ENCODE data around the gene UBASH3B.
"Not testable (repeated sequence)": the region's sequence is repeated elsewhere in the genome, so short reads cannot be mapped to it uniquely, and the experiment has no call there.

Gene UBASH3B

DNA sequence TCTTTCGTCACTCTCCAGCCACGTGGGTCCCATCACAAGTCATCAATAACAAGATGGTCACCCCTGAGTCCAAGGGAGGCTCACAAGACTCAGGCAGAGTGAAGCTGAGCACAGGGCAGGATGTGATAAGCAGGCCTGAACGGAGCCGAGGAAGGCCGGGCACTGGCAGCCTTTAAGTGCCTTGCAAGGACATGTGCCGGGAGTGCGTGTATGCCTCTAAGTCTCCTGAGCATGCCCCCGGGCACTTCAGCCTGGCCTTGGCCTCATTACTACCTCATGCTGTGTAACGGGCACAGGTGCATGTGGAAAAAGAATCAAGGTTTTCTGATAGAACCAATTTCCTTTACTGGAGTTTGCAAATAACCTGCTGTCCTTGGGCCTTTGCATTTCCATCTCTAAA lies 55.8 kb downstream of the UBASH3B start:
- DNase-seq: no peak

DNA sequence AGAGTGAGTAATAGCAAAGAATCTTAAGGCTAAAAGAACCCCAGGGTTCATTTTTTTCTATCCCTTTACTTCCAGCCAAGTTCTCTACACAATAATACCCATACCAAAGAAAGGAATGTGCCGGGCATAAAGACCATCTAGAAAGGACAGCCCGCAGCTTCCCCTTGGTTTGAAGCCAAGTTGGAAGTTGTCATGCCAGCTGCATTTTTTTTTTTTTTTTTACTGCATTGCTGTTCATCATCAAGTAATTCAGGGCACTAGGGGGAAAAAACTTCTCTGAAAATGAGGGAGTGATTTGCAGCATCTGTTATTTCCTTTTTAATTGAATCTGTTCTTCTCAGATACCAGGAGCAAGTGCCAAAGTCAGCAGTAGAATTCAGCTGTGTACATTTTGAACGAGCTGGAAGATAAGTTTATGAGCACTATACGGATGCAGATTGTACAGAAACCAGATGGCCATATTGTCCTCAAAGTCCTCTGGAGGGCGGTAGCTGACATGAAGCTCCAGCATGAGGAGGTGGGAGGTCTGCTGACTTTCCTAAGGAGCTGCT lies 56.4 kb downstream of the UBASH3B start:
- DNase-seq: no peak

DNA sequence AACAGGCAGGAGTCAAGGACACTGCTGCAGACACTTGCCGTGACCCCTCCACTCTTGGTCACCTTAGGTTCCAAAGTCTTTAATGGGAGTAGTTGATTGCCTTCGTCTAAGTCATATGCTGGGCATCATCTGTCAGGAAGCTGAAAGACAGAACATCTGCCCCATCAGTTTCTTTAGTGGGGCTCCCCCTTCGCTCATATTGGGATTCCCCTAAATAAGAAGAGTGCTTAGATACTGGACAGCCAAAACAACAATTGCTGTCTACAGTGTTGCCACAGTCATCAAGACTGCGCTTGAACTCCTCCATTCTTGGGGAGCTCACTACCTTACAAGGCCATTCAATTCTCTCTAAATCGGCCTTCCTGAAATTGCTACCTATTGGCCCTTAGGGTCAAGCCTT lies 58.5 kb downstream of the UBASH3B start:
- no peak for DNase-seq

DNA sequence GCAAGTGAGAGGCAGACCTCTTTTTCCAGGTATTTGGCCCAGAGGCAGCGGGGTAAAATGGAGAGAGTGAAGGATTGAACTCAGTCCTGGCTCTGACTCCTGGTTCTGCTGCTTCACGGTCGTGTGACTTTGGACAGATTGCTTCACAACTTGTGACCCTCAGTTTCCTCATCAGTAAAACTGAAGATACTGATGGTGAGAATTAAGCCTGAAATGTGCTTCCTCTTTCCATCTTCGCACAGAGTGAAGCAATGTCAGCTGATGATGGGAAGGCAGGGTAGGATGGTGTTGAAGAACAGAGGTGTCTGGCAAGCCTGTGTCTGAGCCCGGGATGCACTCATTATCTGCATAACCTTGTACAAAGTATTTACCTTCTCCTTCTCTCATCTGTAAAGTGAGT lies 59.0 kb downstream of the UBASH3B start:
- no peak for DNase-seq

DNA sequence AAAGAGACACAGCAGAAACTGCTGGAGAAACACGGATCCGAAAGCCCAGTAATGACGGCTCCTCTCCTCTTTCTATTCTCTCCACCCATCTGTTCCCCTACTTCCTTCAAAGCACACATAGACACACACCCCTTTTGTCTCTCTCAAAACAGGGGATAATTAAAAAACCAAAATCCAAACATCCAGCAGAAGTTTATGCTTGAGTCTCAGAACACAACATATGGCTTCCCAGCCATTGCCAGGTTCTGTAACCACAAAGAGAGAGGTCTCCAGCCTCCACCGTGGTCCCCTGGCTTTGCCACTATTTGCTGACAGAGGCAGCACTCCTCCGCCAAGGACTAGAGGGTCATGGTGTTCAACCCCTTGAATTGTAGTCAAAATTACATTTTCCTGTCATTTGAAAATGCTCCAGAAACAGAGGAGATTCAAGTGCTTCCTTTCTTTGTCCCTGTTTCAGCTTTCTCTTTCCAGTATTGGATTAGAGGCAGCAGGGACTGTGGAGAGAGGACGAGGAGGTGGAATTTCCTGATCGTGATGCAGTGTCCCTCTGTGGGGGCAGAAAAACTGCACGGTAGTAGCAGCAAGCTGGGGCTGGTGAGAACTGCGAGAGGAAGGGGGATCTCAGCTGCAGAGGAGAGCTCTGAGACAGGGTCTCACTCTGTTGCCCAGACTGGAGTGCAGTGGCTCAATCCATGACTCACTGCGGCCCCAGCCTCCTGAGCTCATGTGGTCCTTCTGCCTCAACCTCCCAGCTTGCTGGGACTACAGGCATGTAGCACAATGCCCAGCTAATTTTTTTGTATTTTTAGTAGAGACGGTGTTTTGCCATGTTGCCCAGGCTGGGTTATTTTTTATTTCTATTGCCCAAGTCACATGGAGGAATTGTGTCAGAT lies 60.3 kb downstream of the UBASH3B start:
- DNase-seq: no peak

DNA sequence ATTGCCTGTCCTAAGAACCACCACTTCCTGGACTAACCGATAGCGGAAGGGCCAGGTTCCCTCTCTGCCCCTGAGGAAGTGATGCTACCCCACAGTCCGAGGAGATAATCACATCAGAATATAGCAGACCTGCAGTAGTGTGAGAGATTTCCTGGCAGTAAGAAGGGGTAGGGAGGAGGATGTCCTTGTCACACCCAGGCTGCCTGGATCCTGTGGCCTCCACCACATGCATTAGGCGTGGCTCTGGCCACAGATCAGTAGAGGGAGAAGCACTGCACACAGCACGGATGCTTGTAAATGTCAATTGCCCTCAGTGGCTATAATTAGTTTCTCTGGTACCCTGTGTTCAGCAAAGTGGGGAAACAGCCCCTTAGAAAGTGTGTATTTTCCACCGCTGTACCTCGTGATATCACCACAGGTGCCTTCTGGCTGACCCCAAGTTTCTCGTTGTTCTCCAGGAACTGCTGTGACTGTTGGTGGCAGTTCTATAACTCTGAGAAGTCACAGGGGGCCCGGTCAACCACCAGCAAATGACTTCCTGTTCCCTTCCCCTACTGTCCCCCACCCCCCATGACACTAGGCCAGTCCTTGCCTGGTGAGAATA lies 61.8 kb downstream of the UBASH3B start:
- DNase-seq: no peak

DNA sequence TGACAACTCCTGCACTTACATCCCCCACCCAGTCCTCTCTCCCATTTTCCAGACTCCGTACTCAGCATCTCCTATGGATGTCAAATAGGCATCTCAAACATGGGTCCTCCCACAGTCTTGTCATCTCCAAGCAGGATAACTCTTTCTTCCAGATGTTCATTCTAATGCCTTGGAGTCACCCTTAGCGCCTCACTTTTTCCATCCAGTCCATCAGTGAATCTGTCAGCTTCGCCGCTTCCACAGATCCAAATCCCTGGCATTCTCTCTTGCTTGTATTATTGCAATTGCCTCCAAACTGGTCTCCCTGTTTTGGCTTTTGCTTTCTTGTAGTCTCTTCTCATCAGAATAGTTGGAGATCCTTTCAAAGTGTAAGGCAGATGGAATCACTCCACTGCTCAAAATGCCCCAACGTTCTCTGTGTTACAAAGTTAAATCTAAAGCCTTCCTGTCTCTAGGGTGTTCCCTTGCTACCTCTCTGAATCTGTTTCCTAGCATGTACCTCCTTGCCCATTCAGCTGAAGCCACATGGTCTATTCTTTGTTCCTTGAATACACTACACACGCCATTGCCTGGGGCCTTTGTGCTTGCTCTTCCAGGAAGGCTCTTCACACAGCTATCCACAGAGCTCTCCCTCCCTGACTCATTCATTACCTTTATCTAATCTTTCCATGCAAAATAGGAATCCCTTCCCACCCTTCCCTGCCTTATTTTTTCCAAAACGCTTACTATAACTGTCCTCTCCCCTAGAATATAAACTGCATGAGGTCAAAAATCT lies 64.8 kb downstream of the UBASH3B start:
- DNase-seq: no peak

DNA sequence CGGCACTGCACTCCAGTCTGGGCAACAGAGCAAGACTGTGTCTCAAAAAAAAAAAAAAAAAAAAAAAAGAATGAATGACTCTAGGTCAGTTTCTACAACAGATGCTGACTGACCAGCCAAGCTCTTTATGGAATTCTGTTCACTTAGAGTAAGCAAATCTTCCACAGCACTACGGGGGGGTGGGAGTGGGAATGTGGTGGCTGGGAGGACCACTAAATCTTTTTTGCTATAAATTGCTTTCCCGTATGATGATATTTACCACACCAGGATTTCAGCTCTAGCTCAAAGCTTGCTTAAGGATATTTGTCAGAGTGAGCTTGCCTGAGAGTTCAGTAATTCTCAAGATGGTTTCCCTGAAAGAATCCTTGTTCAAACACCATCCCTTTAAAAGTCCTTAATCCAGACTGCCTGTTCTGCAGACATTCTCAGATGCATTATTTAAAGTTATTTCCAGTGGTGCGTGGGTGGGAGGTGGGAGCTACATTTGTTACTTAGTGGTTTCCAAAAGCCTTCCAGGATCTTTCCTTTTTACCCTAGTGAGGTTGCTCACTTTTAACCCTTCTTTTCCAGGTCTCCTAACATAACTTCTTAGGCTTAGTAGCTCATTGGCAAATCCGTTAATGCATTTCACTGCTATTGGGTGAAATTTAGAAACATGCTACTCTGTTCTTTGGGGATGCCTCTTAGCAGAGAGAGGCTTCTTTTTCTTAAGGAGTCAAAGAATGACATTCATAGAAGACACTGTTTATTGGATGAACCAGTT lies 65.9 kb downstream of the UBASH3B start:
- DNase-seq: no peak

DNA sequence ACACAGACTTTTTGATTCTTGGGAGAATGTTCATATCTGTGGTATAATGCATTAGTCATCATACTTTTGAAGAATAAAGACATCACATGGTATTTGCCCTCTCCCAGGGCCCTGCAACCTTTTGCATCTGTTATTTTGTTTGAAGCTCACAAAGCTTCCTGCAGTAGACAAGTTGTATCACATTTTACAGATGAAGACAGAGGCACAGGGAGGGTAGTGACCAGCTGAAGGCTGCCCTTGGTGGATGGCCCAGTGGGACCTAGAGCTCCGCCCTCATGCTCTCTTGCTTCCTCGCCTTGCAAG lies 66.4 kb downstream of the UBASH3B start:
- no peak for DNase-seq

DNA sequence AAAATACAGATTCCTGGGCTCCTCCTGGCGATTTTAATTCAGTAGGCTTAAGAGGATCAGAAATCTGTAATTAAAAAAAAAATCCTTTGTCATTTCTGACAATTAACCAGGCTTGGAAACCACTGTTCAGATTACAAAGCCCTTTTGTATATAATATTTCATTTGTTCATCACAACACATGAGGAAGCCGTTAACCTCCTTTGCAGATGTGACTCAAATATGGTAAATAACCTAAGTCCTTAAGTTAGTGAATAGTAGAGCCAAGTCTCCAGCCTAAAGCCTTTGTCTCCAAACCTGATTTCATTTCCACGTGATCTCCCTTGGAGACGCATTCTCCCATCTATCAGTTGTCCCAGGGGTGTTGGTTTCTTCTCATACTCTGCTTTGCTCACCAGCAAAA lies 67.6 kb downstream of the UBASH3B start:
- DNase-seq: no peak

DNA sequence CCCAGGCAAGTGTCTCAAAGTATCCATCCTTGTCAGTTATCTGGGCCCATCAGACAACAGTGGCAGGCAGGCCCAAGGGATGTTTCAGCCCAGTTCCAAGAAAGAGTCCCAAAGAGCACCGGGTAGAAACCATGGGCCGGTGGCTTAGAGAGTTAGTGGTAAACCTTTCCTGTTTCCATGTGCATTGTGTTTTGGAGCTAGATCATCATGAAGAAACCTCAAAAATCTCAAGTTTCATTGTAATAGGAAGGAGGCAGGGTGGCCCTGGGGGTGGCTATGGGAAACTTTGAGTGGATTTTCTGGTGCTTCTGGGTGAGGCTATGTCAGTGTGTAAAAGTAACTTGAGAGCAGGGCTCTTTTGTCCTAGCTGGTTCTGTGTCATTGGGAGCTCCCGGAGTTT lies 68.1 kb downstream of the UBASH3B start:
- no peak for DNase-seq

DNA sequence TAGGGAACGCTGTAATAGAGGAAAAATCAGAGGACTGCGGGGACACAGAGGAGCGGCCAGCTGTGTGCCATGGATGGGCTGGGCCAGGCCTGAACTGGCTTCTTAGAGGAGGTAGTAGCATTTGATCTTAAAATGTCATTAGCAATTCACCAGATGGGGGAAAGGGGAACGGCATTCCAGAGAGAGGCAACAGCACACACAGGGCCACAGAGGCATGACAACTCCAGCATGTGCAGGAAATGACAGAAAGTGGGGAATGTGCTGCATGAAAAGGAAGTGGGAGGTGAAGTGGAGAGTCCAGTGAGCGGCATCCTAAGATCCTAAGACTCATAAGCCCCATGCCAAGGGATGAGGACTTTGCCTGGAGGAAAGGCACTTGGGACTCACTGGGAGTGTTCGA lies 69.0 kb downstream of the UBASH3B start:
- no peak for DNase-seq

DNA sequence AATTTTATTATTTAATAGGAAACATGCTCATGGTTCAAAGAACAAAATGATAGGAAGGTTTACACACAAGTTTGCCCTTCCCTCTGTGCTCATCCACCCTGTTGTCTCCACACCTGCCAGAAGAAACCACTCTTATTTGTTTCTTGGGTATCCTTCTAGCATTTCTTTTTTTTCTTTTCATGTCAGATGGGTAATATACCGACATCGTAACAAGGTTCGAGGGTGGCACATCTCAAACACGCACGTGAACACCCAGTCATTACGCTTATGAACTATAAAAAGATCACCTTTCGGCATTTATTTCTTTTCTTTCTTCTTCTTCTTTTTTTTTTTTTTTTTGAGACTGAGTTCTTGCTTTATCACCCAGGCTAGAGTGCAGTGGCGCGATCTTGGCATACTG lies 70.5 kb downstream of the UBASH3B start:
- DNase-seq: no peak

DNA sequence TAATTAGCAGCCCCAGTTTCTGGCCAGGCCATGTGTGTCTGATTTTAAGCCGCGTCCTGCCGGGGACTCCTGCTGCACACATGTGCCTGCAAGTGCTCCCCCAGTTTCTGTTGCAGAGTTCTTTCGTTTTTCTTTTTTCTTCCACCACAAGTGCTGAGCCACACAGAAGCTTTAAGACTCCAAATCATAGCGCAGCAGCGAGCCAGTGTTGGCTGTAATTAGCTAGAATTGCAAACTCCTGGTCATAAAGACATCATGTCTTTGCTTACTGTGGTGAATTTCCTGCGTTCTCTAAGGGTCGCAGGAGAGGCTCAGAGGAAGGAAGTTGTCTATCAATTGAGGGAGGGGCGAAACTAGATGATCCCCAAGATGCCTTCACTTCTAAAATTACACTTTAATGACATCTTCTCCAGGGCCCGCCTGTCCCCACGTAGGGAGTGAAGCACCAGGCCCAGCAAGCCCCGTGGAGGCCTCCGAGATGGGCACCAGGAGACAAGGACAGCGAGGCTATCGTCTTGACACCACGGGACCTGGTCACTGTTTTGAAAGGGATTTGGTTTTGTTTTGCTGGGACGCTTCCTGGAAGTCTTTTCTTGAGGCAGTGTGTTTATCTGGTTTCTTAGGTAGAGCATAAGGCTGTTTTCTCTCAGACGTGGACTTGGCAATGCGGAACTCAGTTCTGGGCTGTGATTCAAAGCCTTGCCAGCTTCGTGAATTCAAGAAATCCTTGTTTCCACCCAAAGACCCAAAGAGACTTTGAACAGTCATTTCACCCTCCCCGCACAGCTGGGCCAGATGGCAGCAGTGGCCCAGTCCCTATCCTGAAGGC lies 71.8 kb downstream of the UBASH3B start:
- DNase-seq: peak; percentile 34

DNA sequence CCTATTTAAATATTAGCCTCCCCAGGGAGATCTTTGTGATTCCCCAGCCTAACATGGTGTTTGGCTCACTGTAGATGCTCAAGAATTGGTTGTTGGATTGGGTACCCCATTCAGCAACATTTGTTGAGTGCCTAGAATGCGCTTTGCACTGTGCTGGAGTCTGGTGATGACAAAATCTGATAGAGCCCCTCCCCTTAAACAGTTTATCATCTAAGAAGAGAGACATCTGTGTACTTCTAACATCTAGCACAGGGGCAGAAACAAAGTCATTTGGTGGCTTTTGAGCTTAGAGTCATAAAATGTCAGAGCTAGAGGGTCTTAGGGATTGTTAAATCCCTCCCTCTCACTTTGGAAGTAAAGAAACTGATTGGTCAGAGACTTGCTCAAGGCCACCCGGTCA lies 73.0 kb downstream of the UBASH3B start:
- DNase-seq: no peak

DNA sequence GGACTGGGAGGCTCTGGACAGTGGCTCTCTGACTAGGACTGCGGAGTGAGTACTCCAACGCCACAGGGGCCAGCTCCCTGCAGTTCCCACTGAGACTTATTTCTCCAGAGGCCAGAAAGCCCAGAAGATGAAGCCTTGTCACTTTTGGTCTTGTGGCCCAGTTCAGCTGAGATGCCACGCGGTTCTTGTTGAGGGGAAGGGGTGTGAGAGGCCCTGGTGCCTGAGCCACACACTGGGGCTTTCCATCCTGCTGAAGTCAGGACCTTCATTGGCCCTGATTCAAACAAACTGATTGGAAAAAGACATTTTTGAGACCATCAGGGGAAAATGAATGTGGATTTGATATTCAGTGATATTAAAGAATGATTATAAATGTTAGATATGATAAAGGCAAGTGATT lies 73.6 kb downstream of the UBASH3B start:
- DNase-seq: no peak

DNA sequence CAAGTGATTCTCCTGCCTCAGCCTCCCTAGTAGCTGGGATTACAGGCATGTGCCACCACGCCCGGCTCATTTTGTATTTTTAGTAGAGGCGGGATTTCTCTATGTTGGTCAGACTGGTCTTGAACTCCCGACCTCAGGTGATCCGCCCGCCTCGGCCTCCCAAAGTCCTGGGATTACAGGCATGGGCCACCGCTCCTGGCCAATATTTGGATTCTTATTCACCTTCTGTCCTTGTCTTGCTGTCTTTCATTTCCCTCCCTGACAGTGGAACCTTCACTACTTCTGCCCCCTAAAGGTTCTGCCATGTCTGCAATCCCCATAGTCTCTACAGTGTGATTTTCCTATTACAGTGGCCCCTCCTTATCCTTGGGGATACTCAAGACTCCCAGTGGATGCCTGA lies 75.2 kb downstream of the UBASH3B start:
- DNase-seq: not testable (repeated sequence)

DNA sequence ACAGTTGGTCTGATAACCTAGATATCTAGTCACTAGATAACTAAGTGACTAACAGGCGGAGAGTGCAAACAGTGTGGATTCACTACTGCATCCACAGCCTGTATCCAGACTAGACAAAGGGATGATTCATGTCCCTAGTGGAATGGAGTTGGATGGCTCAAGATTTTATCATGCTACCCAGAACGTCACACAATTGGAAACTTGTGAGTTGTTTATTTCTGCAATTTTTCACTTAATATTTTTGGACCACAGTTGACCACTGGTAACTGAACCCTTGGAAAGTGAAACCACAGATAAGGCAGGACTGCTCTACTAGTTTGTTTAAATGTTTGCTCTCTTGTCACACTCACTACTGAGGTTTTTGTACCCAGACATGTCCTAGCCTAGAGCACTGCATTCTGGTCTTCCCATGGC lies 76.0 kb downstream of the UBASH3B start:
- no peak for DNase-seq

DNA sequence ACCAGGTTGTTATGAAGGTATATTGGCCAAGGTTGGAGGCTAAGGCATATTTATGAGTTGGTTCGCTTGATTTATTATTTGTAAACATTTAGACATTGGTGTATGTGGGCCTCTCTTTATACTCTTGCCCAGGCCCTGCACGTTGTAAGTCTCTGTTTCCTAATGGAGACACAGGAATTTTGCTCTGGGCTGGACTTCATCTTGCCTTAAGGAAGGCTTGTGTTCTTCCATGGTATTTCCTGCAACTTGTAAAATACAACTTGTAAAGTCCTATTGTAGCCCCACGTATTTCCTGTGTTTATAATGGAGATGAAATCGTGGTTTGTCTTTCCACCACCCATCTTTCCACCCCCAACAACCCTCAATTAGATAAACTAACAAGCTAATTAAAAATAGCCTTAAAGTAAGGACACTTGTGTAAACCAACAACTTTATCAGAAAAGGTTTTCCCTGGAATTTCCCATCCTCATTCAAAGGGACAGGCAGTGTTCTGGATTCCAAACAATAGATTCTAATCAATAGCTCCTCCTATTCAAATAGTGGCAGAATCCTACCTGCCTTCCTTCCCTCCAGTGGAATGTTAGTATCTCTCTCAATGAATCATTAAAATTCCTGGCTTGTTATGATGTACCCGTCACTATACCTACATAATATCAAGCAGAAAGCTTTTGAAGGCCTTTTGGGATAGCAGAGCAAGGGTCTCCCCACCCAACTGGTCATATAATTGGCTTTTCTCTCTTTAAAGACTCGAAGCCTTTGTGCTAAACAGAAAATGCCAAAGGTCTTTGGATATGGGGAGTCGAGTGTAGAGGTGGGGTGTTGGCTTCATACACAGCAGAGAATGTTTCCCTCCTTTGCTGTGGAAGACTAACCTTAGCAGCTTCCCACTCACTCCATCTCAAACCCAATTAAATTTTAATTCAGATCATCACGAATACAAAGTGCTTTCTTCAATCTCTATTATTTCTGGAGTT lies 77.1 kb downstream of the UBASH3B start:
- no peak for DNase-seq

DNA sequence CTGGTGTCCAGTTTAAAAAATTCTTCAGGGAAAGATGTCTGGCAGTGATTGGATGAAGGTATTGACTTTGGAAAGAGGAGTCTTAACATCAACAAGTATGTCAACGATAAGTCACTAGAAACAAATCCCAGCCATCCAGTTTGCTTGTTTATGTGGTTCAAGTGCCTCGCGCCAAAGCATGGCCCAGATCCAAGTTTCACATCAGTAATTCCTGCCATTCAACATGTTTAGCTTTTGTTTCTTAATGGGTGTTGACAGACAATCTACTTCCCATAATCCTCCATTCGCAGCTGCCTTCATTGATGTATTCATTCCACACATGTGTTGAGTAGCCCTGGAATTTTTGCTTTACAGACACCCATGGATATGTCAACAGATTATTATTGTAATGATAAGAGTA lies 77.8 kb downstream of the UBASH3B start:
- DNase-seq: no peak

Data from stimulated activated CD4-positive, alpha-beta T cell treated with anti-CD3 and anti-CD28 coated beads, Interleukin-4, amount 100 ng/mL, for 1 hour (primary cell).